Activated CD8-positive, alpha-beta T cell treated with anti-CD3 and anti-CD28 coated beads for 36 hours (primary cell): ENCODE measurements around the gene TBC1D32. TPM values are rescaled to one million over a fixed set of nuclear protein-coding genes. Genes with fewer than 3 reads are reported as not detected.
"Not testable (repeated sequence)": the region's sequence is repeated elsewhere in the genome, so short reads cannot be mapped to it uniquely, and the experiment has no call there.

ENCODE experiments used
- ATAC-seq: fragments of 200-7000 bp; cut with Tn5 transposase; one replicate; pipeline ENCODE4 v1.10.0; 2021; ENCODE audit warnings: mild to moderate bottlenecking, moderate library complexity
- CTCF ChIA-PET: fragments of 350-600 bp; sonication (Branson Sonifier 250); formaldehyde crosslinking; loops from one replicate; lab custom pipeline; 2021; ENCODE audit warnings: antibody characterized with exemption; lab: Charles Lee
- POLR2A ChIA-PET: fragments of 350-600 bp; sonication (Branson Sonifier 250); formaldehyde crosslinking; loops from one replicate; lab custom pipeline; 2021; ENCODE audit warnings: antibody characterized with exemption; lab: Charles Lee
- DNase-seq: peaks from one replicate; pipeline ENCODE4 v3.0.0-alpha.2; 2020
- H3K27ac Mint-ChIP-seq: one replicate; pipeline ENCODE4 v1.8.0; 2021; ENCODE audit warnings: mild to moderate bottlenecking, mixed read lengths
- H3K27me3 Mint-ChIP-seq: one replicate; pipeline ENCODE4 v1.8.0; 2021; ENCODE audit warnings: mixed read lengths
- H3K36me3 Mint-ChIP-seq: one replicate; pipeline ENCODE4 v1.8.0; 2021; ENCODE audit warnings: low read depth, mixed read lengths
- H3K4me1 Mint-ChIP-seq: one replicate; pipeline ENCODE4 v1.8.0; 2021; ENCODE audit warnings: low read depth, mixed read lengths
- H3K4me3 Mint-ChIP-seq: one replicate; pipeline ENCODE4 v1.8.0; 2021; ENCODE audit warnings: mild to moderate bottlenecking, moderate library complexity, mixed read lengths
- H3K9me3 Mint-ChIP-seq: one replicate; pipeline ENCODE4 v1.8.0; 2021; ENCODE audit warnings: mixed read lengths
- CTCF ChIP-seq: fragments of 200-600 bp; IDR thresholded peaks from one replicate; pipeline ENCODE4 v1.8.0; 2022; ENCODE audit warnings: antibody characterized with exemption, mild to moderate bottlenecking
- intact Hi-C: fragments of 100-400 bp; cut with micrococcal nuclease; formaldehyde crosslinking; loops from one replicate; pipeline ENCODE4 v1.10.0; 2022
- total RNA-seq, 2 experiments: library from RNA; stranded (reverse); gene quantifications; one replicate each; pipeline ENCODE4 v1.2.3, GENCODE V29; 2021

The TBC1D32 gene
- total RNA-seq, 2 experiments from 2014 or later: 8.1 to 10.4 TPM

- no peak for DNase-seq
- H3K4me1 Mint-ChIP-seq: no peaks in the 10 kb centered on the region
- H3K27ac Mint-ChIP-seq: no peak overlapping the region
- TF ChIP-seq CTCF: no peak
- POLR2A ChIA-PET: no interaction called here
- intact Hi-C loops: no loop called here
- peaks cover 3% of the 10 kb centered on the region for H3K9me3 Mint-ChIP-seq
- ATAC-seq: no peak
- no peaks in the 10 kb centered on the region for H3K27me3 Mint-ChIP-seq
- H3K36me3 Mint-ChIP-seq: peaks cover 7% of the 10 kb centered on the region
- no peak overlapping the region for H3K4me3 Mint-ChIP-seq
- CTCF ChIA-PET: no interaction called here
Observed at GRCh38 chr6:121310495-121310894, 23.8 kb downstream of the TBC1D32 start.

- DNase-seq (no peak), ATAC-seq (no peak)
- H3K4me1 Mint-ChIP-seq: no peaks in the 10 kb centered on the region
- CTCF ChIA-PET: no interaction called here
- H3K27me3 Mint-ChIP-seq: no peaks in the 10 kb centered on the region
- H3K9me3 Mint-ChIP-seq: peaks cover 3% of the 10 kb centered on the region
- H3K27ac Mint-ChIP-seq: no peak overlapping the region
- intact Hi-C loops: no loop called here
- TF ChIP-seq CTCF: no peak
- H3K36me3 Mint-ChIP-seq: peaks cover 7% of the 10 kb centered on the region
- POLR2A ChIA-PET: no interaction called here
- no peak overlapping the region for H3K4me3 Mint-ChIP-seq
Observed at GRCh38 chr6:121309768-121310469, 24.4 kb downstream of the TBC1D32 start.

- H3K27me3 Mint-ChIP-seq: no peaks in the 10 kb centered on the region
- H3K27ac Mint-ChIP-seq: no peak overlapping the region
- H3K4me3 Mint-ChIP-seq: no peak overlapping the region
- ATAC-seq (peak; percentile 58), DNase-seq (no peak)
- ChIA-PET POLR2A (interaction anchor here (0.6 kb wide), 1 partner anchor 66 kb away, joined by 4 read pairs; no protein-coding TSS in a partner anchor), CTCF (interaction anchor here (1.0 to 2.4 kb wide), 4 partner anchors 14 to 250 kb away, joined by 3 to 15 read pairs (median 5); no protein-coding TSS in a partner anchor)
- H3K9me3 Mint-ChIP-seq: no peaks in the 10 kb centered on the region
- peaks cover 4% of the 10 kb centered on the region for H3K4me1 Mint-ChIP-seq
- TF ChIP-seq CTCF: peak; percentile 69
- peaks cover 5% of the 10 kb centered on the region for H3K36me3 Mint-ChIP-seq
- intact Hi-C loops: loop anchor here (1.0 kb wide), 1 partner anchor 251 kb away; no protein-coding TSS in a partner anchor
Observed at GRCh38 chr6:121305957-121306607, 28.2 kb downstream of the TBC1D32 start.

GRCh38 chr6:121302882-121303281, 31.4 kb downstream of the TBC1D32 start:
- ChIA-PET POLR2A (interaction anchor here (0.6 kb wide), 1 partner anchor 234 kb away, joined by 3 read pairs; no protein-coding TSS in a partner anchor), CTCF (interaction anchor here (1.5 to 3.8 kb wide), 3 partner anchors 12 to 246 kb away, joined by 3 to 23 read pairs (median 4); no protein-coding TSS in a partner anchor)
- no peaks in the 10 kb centered on the region for H3K27me3 Mint-ChIP-seq
- H3K36me3 Mint-ChIP-seq: peaks cover 11% of the 10 kb centered on the region
- DNase-seq (no peak), ATAC-seq (no peak)
- H3K27ac Mint-ChIP-seq: no peak overlapping the region
- TF ChIP-seq CTCF: no peak
- intact Hi-C loops: no loop called here
- H3K4me3 Mint-ChIP-seq: no peak overlapping the region
- H3K9me3 Mint-ChIP-seq: no peaks in the 10 kb centered on the region
- H3K4me1 Mint-ChIP-seq: peaks cover 4% of the 10 kb centered on the region

GRCh38 chr6:121301156-121301555, 33.1 kb downstream of the TBC1D32 start:
- H3K27ac Mint-ChIP-seq, intact Hi-C loops, H3K9me3 Mint-ChIP-seq, H3K27me3 Mint-ChIP-seq, POLR2A ChIA-PET, DNase-seq, CTCF ChIA-PET, H3K4me1 Mint-ChIP-seq, H3K4me3 Mint-ChIP-seq, ATAC-seq: not testable (repeated sequence)
- H3K36me3 Mint-ChIP-seq: peaks cover 13% of the 10 kb centered on the region
